GM20431 (cell line): ENCODE data around the gene CES3.
"Not testable (repeated sequence)": the region's sequence is repeated elsewhere in the genome, so short reads cannot be mapped to it uniquely, and the experiment has no call there.

Source experiments
- in situ Hi-C: fragments of 300-500 bp; cut with MseI, MboI; formaldehyde crosslinking; loops from one replicate; pipeline ENCODE4 v1.15.0; 2020; ENCODE audit warnings: low sequenced_read_pairs; ENCODE audit not compliant: unreplicated experiment

Gene CES3

DNA sequence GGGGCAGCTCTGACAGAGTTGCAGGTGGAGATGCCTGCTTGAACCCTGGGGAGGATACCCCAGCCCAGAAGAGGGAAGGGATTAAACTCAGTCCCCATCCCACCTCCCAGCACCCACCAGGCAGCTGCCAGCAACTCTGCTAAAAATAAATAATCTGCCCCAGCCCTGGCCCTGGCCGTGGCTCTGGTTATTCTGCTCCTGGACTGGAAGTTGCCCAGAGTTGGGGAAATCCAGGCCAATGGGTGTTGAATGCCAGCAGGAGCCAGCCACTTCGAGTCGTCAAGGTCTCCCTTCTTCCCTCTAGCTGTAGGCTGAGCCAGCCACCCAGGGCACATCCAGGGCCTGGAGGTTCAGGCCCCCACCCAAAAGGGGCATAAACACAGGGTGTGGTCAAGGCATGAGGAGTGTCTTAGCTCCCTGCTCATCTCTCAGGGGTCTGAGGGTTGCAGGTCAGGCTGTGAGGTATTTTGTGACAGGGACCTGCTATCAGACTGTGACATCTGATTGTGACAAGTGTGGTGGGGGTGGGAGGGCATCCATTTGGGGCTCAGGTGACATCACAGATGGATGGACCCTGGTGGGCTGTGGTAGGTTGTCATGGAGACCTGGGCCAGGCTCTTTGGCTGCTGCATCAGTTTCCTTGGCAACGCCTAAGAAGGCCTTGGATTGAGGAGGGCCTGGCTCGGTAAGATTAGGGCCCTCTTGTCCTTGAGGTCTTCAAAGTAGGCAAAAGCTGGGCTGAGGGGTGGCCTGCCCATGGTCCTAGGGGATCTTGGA, 34.7 kb upstream of the CES3 start:
- in situ Hi-C loops = no loop called here

DNA sequence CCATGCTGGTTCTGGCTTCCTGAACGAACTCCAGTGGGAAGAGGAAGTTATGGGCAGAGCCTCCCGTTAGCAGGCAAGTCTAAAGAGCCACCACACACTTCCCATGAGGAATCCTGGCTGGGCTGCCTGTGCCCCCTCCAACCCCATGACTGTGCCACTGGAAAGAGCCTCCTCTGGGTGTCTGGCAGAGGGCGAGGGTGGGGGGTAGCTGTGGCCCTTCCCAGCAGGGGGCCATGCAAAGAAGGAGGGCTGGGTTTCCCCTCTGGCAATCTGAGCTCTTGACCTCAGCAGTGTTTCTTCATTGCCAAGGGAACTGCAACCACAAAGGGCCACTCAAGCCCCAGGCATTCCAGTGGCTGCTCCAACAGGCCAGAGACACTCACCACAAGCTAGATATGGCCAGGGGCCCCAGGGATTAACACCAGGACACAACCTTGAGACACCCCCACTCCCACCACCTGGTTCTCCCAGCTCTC, 34.1 kb upstream of the CES3 start:
- in situ Hi-C loops = no loop called here

DNA sequence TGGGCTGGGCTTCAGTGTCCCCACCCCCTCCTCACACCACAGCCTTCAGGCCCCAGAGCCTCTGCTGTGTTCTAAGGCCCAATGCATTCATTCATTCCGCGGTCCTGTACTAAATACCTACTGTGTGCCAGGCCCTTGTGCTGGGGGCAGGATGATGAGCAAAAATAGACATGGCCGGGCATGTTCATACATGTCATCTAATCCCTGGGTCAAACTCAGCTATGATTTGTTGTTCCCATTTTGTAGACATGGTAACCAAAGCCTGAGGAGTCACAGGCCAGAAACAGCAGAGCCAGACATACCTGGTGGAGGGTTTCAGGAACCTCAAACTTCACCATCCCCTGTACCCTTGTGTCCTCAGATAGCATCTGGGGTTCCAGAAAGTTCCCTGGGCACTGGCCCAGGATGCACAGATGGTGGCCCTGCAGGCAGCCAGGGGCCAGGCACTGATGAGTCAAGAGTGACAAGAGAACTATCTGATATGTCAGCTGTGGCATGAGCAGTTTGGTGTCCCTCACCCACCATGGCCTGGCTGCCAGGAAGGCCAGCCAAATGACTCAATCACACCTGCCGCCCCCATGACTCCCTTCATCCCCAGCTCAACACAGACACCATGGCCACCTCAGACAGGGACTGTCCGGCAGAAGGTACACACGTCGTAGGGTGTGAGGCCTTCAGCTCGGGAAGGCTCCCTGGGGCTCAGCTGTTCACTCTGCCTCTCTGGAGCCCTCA, 33.0 kb upstream of the CES3 start:
- in situ Hi-C loops = no loop called here

DNA sequence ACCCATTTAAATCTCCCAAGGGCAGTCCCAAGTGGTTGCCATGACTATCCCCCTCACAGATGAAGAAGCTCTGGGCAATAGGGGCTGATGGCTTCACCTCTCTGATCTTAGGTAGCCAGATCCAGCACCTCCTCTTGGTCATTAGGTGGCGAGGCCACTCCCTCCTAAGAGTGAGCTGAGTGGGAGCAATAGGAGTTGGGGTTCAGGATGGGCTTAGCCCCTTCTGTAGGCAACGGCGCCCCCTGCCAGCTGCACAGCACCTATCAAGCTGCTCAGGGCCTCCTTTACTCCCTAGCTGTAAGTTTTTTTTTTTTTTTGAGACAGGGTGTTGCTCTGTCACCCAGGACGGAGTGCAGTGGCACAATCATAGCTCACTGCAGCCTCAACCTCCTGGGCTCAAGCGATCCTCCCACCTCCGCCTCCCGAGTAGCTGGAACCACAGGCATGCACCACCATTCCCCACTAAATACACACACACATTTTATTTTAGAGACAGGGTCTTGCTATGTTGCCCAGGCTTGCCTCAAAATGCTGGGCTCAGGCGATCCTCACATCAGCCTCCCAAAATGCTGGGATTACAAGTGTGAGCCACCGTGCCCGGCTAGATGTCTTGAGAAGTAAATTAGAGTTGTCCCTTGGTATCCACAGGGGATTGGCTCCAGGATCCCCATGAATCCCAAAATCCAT, 32.2 kb upstream of the CES3 start:
- in situ Hi-C loops = no loop called here

DNA sequence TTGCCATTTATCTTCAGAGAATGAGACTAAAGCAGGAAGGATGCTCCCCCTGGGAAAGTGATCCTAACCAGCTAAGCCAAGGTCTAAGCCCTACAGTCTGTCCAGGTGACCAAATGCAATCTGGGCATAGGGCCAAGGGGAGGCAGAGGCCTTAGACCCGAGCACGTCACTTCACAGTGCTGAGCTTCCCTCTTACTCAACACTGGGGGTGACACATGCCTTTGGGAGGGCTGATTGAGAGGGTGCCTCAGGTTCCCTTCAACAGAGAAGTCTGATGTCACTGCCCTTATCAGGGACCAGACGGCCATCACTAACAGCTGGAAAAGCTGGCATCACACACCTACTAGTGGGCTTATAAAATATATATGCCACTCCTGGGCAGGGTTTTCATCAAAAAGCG, 30.9 kb upstream of the CES3 start:
- in situ Hi-C loops = no loop called here

DNA sequence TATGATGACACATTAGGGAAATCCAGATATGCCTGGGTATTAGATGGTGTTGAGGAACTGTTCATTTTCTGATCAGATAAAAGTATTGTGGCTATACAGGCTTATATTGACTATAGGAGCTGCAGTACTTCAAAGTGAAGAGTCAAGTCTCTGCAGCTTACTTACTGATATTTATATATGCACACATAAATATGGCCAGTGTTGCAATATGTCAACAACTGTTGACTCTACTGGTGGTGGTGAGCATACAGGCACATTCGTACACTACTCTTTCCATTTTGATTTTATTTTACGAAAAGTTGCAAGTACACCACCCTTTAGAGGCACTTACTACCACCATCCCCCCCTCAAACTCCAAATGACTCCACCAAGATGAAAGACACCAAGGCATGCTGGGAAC, 29.4 kb upstream of the CES3 start:
- in situ Hi-C loops = no loop called here

DNA sequence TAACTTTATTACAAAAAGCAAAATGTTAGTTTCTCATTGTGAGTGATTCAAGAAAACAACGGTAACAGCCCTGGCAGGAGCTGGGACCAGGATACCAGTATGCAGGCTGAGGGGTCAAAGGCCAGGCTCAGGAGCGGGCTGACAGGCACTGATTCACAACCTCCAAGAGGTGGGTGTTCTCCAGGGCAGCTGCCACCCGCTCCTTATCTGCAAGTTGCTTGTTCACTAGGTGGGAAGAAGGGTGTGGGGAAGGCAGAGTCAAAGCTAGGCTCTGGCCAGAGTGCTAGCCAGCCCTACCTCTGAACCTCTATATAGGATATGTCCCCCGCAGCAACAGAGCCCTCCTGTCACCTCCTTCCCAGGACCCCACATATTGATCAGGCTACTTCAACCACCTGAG, 29.0 kb upstream of the CES3 start:
- in situ Hi-C loops = no loop called here

DNA sequence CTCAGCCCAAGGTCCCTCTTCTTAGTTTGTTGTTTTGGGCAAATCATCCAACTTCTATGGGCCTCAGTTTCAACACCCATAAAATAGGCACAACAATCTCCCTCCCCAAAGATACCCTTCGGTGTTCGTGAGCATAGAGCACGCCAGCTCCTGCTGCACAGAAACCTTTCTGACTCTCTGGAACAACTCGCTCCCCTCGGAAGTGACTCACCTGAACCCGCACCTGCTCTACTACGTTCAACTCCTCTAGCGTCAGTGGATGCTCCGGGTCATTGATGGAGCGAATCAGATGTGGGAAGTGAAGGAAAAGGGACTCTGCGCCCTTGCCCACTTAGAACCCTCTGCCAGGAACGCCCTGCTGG, 27.3 kb upstream of the CES3 start:
- in situ Hi-C loops = no loop called here

DNA sequence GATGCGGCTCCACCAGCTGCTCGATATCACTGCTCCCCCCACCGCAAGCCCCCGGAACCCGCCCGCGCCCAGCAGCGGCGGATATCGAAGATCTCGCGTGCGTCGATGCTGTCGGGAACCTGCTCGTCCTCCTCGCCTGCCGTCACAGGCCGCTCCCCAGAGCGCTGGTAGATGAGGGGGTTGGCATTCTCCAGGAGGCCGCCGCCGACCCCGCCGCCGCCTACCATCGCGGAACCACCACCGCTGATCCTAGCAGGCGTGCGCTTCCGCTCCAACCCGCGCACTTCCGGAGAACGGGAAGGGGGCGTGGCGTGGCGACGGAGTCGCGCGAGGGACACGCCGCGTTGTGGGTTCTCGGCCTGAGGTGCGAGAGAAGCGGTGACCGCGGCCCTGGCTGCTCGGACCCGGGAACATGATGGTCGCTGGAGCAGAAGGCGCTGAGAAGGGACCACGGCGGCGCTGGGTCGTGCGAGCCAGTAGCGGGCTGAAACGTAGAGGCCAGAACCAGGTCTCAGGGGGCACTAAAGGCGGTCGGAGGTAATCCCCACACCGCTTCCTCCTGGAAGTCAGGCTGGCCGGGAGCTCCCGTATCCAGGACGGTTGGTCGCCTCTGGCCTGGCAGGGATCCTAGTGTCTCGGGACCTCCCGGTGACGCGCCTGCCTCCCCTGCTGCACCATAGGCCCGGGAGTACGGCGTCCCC, 26.8 kb upstream of the CES3 start, which contains the start of gene CIAO2B:
Gene CIAO2B, minus strand, starts transcription at position 265 of the 701 bp plus-strand sequence. Its CDS starts 38 bp downstream, at position 227.
- in situ Hi-C loops = no loop called here

DNA sequence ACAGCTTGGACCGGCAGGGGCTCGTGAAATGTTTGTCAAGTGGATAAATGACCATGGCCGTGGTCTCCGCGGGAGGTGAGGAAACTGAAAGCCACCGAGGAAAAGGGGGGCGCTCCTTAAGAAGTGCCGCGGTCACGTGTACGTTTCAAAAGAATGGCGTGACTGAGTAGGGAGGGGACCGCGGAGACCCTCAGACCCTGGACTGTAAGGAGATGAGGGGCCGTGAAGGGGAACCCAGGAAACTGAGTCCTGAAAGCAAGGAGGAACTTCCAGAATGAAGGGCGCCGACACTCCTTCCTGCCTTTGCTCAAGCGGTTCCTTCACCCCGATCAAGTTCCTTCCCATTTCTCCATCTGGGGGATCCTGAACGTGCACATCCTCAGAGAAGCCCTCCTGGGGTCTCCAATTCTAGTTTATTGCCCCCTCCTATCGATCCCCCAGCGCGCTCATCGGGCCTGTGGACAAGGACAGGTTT, 26.2 kb upstream of the CES3 start:
- in situ Hi-C loops = not testable (repeated sequence)

DNA sequence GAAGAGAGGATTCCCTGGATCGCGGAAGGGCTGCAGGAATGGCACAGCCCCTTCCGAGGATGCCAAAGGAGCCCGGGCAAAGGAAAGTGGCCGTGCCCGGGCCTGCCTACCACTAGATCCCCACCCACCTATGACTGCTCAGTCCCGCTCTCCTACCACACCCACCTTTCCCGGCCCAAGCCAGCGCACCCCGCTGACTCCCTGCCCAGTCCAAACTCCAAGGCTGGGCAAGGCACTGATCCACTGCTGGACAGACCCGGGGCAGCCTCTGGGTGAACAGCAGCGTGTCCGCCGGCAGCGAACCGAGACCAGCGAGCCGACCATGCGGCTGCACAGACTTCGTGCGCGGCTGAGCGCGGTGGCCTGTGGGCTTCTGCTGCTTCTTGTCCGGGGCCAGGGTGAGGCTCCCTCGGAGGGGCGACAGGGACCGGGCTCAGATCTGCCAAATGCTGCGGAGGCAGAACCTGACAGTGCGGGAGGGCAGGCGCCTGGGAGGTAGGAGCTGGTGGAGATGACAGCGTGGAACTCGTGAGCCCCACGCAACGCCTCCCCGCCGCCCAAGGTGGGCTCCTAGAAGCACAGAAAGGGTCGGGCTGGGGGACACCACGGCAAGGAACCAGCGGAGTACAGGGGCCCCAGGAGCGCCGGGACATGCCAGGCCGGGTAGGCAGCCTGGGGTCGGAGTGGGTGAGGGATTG, 25.6 kb upstream of the CES3 start, which contains the start of gene CES2:
Gene CES2, plus strand, starts transcription at position 203 of the 698 bp plus-strand sequence. Its CDS starts 120 bp downstream, at position 323.
- in situ Hi-C loops = no loop called here

DNA sequence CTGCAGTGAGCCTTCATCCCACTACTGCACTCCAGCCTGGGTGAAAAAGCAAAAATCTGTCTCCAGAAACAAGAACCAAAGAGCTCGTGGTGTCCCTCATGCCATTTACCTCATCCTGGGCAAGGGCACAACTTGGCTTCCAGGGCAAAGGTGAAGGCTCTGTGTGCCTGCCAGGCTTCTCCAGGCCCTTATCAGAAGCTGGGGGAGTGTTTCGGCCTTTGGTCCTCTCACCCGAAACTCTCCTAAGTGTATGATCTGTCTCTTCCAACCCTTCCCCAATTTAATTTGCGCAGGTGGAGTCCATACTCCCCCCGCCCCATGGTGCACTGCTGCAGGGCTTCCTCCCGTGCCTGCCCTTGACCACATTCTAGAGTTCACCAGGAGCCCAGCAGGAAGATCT, 24.6 kb upstream of the CES3 start:
- in situ Hi-C loops = no loop called here

DNA sequence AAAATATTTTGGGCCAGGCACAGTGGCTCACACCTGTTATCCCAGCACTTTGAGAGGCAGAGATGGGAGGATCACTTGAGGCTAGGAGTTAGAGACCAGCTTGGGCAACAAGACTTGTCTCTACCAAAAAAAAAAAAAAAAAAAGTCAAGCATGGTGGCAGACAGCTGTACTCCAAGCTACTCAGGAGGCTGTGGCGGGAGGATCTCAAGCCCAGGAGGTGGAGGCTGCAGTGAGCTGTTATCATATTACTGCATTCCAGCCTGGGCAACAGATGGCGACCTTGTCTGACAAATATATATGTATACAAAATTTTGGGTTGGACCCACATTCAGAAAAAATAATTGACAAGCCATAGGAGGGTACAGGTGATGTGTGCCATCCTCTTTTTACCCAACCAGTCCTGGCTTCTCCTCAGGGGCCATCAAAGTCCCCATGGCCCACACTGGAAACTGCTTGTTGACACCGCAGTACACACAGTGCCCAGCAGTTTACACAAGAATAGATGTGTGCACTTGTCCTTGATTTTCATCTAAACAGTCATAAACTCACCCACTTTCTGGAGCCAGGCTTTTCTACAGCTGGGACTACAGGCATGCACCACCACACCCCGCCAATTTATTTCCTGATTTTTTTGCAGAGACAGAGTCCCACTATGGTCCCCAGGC, 24.0 kb upstream of the CES3 start:
- in situ Hi-C loops = no loop called here

DNA sequence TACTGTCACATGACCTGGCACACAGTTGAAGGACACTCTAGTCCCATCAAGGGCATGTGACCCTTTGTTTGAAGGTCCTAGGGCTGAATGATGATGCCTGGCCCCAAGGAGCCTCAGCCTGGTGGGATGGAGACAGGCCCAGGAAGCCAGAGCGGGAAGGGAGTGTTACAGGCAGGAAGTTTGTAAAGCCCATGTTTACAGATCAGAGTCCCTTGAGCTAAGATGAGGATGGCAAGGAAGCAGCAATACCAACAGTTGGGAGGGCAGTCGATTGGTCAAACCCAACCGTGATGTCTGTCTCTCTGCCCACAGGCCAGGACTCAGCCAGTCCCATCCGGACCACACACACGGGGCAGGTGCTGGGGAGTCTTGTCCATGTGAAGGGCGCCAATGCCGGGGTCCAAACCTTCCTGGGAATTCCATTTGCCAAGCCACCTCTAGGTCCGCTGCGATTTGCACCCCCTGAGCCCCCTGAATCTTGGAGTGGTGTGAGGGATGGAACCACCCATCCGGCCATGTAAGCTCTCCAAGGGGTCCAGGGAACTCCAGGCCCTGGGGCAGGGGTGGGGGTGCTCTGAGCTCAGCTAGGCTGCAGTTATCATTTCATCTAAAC, 23.2 kb upstream of the CES3 start:
- in situ Hi-C loops = no loop called here

DNA sequence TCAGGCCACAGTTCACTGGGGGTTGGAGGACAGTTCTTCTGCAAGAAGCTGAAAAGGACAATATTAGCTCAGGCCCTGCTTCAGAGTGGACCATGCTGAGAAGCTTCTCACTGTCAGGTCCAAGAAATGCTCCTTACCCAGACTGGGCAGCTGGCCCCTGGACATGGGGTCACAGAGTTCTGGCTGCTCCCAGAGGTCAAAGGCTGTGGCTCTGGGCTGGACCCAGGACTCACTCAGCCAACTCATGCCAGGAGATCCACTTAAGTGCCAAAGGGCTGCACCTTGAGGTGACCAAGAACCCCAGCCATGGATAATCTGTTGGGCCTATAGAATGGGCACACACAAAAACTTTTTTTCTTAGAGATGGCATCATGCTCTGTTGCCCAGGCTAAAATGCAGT, 21.7 kb upstream of the CES3 start:
- in situ Hi-C loops = no loop called here

DNA sequence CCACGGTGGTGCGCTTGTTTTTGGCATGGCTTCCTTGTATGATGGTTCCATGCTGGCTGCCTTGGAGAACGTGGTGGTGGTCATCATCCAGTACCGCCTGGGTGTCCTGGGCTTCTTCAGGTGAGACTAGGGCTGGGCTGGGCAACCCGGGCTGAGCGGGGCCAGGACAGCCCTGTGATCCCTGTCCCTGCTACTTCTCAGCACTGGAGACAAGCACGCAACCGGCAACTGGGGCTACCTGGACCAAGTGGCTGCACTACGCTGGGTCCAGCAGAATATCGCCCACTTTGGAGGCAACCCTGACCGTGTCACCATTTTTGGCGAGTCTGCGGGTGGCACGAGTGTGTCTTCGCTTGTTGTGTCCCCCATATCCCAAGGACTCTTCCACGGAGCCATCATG, 20.8 kb upstream of the CES3 start:
- in situ Hi-C loops = no loop called here

DNA sequence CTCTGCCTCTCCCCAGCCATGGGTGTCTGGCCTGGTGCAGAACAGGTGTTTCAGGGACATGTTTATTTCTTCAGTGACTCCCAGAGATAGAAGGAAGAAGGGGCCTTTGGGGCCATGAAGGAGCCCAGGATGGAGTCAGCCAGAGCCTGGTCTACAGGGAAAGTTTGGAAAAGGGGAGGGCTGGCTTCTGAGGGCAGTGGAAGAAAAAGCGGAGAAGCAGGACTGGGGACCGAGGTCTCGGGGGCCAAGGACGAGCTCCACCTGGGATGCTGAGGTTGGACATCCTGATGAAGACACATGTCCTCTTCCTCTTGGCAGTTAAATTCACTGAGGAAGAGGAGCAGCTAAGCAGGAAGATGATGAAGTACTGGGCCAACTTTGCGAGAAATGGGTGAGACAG, 18.1 kb upstream of the CES3 start:
- in situ Hi-C loops = no loop called here

DNA sequence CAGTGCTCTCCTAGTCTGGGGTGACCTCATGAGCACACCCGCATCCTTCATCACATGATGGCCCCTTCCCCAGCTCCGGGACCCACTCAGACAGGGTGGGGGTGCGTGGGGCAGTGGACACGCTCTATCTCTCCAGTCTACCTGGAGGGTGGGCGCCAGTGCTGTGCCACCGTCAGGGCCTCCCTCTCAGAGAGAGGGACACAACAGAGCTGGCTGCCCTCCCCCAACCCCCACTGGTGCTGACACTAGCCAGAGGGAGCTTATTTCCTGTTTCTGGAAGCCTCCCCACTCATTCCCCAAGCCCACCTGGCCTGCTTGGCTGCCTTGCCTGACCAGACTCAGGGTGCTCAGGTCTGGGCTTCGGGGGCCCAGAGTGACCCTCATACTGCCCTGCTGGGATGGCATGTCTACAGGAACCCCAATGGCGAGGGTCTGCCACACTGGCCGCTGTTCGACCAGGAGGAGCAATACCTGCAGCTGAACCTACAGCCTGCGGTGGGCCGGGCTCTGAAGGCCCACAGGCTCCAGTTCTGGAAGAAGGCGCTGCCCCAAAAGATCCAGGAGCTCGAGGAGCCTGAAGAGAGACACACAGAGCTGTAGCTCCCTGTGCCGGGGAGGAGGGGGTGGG, 17.5 kb upstream of the CES3 start:
- in situ Hi-C loops = no loop called here
